HepG2 (cell line): Measurements from ENCODE around the gene DDX24. TPM values are rescaled to one million over a fixed set of nuclear protein-coding genes. Genes with fewer than 3 reads are reported as not detected.
A peak's percentile ranks its signal among the peaks of the same experiment; 100 is the strongest.

ENCODE experiments used
- AGO1 ChIP-seq: fragments of 200-400 bp; formaldehyde crosslinking; IDR thresholded peaks from 2 replicates; pipeline ENCODE4 v1.6.1; 2017; ENCODE audit warnings: mild to moderate bottlenecking, low read depth, low read length, moderate library complexity; ENCODE audit not compliant: poor library complexity, severe bottlenecking
- ARNT2 ChIP-seq: sonication (generic); formaldehyde crosslinking; IDR thresholded peaks from 2 replicates; pipeline ENCODE4 v1.8.0; 2022; ENCODE audit warnings: mild to moderate bottlenecking, low read depth, missing genetic modification reagents, moderate library complexity
- CREB1 ChIP-seq, 2 experiments: fragments of 450-650 bp in 1 of 2; IDR thresholded peaks; 2 replicates each; pipeline ENCODE4 v1.6.1; 2016 to 2017; ENCODE audit warnings: control low read depth in 1 of 2, mild to moderate bottlenecking in 1 of 2, missing compliant biosample characterization in 1 of 2, missing genetic modification characterization in 1 of 2
- MEIS2 ChIP-seq: sonication (generic); formaldehyde crosslinking; IDR thresholded peaks from 2 replicates; pipeline ENCODE4 v1.9.0; 2021; ENCODE audit warnings: mild to moderate bottlenecking, missing genetic modification reagents
- MTA3 ChIP-seq: sonication (generic); formaldehyde crosslinking; IDR thresholded peaks from 2 replicates; pipeline ENCODE4 v1.4.0; 2020; ENCODE audit warnings: missing genetic modification reagents
- MYPOP ChIP-seq: sonication (generic); formaldehyde crosslinking; IDR thresholded peaks from 2 replicates; pipeline ENCODE4 v1.8.1; 2023; ENCODE audit warnings: mild to moderate bottlenecking, moderate library complexity, missing genetic modification reagents
- NFE2L2 ChIP-seq: fragments of 150-350 bp; IDR thresholded peaks from 2 replicates; pipeline ENCODE4 v1.6.1; 2014; ENCODE audit warnings: low read length
- RAD21 ChIP-seq: fragments of 450-650 bp; formaldehyde crosslinking; IDR thresholded peaks from 2 replicates; pipeline ENCODE4 v1.5.0; 2020; ENCODE audit warnings: mild to moderate bottlenecking
- SALL1 ChIP-seq: sonication (generic); formaldehyde crosslinking; IDR thresholded peaks from 2 replicates; pipeline ENCODE4 v1.8.0; 2022; ENCODE audit warnings: mild to moderate bottlenecking, missing genetic modification reagents
- SP5 ChIP-seq: IDR thresholded peaks from 2 replicates; pipeline ENCODE4 v1.6.1; 2016; ENCODE audit warnings: low read depth, borderline replicate concordance
- TEAD3 ChIP-seq: optimal IDR thresholded peaks from 2 replicates; pipeline ENCODE3; 2016; ENCODE audit warnings: borderline replicate concordance
- XRCC5 ChIP-seq: fragments of 200-400 bp; formaldehyde crosslinking; optimal IDR thresholded peaks from 2 replicates; pipeline ENCODE3; 2017; ENCODE audit warnings: mild to moderate bottlenecking, low read length
- ZNF460 ChIP-seq: sonication (generic); formaldehyde crosslinking; IDR thresholded peaks from 2 replicates; pipeline ENCODE4 v1.5.1; 2020; ENCODE audit warnings: missing genetic modification reagents, mild to moderate bottlenecking, borderline replicate concordance
- ZNF850 ChIP-seq: sonication (generic); formaldehyde crosslinking; conservative IDR thresholded peaks from 2 replicates; pipeline ENCODE4 v1.9.0; 2021; ENCODE audit warnings: mild to moderate bottlenecking, missing genetic modification reagents
- polyA plus RNA-seq, 8 experiments: library from polyadenylated mRNA; depleted of rRNA in 3 of 8; stranded (reverse) in 7 of 8; unstranded in 1 of 8; fragments of >200 nt; fragmentation: Illumina TruSeq in 4 of 8; extraction: Trizol in 4 of 8; gene quantifications; 2 replicates each; pipeline versions ENCODE4 v1.2.1 to v1.2.3, GENCODE V29; 2011 to 2016; ENCODE audit warnings: low read depth in 4 of 8, missing spikeins in 1 of 8, mixed read lengths in 1 of 8; ENCODE audit not compliant: insufficient read depth in 1 of 8
- total RNA-seq, 5 experiments: library from RNA; depleted of rRNA; stranded (reverse); fragments of >200 nt; fragmentation: Illumina TruSeq; extraction: Trizol; gene quantifications; 2 replicates each; pipeline ENCODE4 v1.2.3, GENCODE V29; 2016; ENCODE audit warnings: low read depth in 1 of 5
- TF ChIP-seq, protein P1 (sequence below): sonication (generic); formaldehyde crosslinking; IDR thresholded peaks from 2 replicates; pipeline ENCODE4 v1.5.0; 2020; ENCODE audit warnings: mild to moderate bottlenecking, missing genetic modification reagents, moderate library complexity
- TF ChIP-seq, protein P2 (sequence below): sonication (generic); formaldehyde crosslinking; IDR thresholded peaks from 2 replicates; pipeline ENCODE4 v1.4.0; 2020; ENCODE audit warnings: missing genetic modification reagents
- TF ChIP-seq, protein P3 (sequence below): sonication (generic); formaldehyde crosslinking; IDR thresholded peaks from 2 replicates; pipeline ENCODE4 v1.5.1; 2020; ENCODE audit warnings: mild to moderate bottlenecking, moderate library complexity, missing genetic modification reagents
- TF ChIP-seq, protein P4 (sequence below): sonication (generic); formaldehyde crosslinking; IDR thresholded peaks from 2 replicates; pipeline ENCODE4 v1.4.0; 2020; ENCODE audit warnings: mild to moderate bottlenecking, low read depth, missing genetic modification reagents

DDX24 gene
- total and polyA plus RNA-seq, 2 of the 13 experiments (the other 11 are each of a cell fraction or from before 2014, with no cell fraction given), result 67.3 to 149 TPM

- 0 out of 2 replicates have a peak, but pooled peaks have one; percentile 19 for TF ChIP-seq MYPOP (CRISPR knock-in tag)
- TF ChIP-seq TEAD3 (CRISPR knock-in tag), result peak; percentile 72
- no peak for TF ChIP-seq ARNT2 (CRISPR knock-in tag)
- no peak for TF ChIP-seq ZNF850 (CRISPR knock-in tag)
- TF ChIP-seq XRCC5, result peak; percentile 83
- TF ChIP-seq, protein P1, sequence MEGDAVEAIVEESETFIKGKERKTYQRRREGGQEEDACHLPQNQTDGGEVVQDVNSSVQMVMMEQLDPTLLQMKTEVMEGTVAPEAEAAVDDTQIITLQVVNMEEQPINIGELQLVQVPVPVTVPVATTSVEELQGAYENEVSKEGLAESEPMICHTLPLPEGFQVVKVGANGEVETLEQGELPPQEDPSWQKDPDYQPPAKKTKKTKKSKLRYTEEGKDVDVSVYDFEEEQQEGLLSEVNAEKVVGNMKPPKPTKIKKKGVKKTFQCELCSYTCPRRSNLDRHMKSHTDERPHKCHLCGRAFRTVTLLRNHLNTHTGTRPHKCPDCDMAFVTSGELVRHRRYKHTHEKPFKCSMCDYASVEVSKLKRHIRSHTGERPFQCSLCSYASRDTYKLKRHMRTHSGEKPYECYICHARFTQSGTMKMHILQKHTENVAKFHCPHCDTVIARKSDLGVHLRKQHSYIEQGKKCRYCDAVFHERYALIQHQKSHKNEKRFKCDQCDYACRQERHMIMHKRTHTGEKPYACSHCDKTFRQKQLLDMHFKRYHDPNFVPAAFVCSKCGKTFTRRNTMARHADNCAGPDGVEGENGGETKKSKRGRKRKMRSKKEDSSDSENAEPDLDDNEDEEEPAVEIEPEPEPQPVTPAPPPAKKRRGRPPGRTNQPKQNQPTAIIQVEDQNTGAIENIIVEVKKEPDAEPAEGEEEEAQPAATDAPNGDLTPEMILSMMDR (CRISPR knock-in tag), result peak; percentile 91
- TF ChIP-seq, protein P2, sequence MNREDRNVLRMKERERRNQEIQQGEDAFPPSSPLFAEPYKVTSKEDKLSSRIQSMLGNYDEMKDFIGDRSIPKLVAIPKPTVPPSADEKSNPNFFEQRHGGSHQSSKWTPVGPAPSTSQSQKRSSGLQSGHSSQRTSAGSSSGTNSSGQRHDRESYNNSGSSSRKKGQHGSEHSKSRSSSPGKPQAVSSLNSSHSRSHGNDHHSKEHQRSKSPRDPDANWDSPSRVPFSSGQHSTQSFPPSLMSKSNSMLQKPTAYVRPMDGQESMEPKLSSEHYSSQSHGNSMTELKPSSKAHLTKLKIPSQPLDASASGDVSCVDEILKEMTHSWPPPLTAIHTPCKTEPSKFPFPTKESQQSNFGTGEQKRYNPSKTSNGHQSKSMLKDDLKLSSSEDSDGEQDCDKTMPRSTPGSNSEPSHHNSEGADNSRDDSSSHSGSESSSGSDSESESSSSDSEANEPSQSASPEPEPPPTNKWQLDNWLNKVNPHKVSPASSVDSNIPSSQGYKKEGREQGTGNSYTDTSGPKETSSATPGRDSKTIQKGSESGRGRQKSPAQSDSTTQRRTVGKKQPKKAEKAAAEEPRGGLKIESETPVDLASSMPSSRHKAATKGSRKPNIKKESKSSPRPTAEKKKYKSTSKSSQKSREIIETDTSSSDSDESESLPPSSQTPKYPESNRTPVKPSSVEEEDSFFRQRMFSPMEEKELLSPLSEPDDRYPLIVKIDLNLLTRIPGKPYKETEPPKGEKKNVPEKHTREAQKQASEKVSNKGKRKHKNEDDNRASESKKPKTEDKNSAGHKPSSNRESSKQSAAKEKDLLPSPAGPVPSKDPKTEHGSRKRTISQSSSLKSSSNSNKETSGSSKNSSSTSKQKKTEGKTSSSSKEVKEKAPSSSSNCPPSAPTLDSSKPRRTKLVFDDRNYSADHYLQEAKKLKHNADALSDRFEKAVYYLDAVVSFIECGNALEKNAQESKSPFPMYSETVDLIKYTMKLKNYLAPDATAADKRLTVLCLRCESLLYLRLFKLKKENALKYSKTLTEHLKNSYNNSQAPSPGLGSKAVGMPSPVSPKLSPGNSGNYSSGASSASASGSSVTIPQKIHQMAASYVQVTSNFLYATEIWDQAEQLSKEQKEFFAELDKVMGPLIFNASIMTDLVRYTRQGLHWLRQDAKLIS (CRISPR knock-in tag), result no peak
- TF ChIP-seq SP5 (CRISPR knock-in tag), result no peak
- TF ChIP-seq AGO1, result no peak
- no peak for TF ChIP-seq MEIS2 (CRISPR knock-in tag)
- TF ChIP-seq ZNF460, result no peak
- TF ChIP-seq MTA3 (CRISPR knock-in tag), result no peak
- peak; percentile 10; the same call in 1 of the 2 replicates for TF ChIP-seq SALL1 (CRISPR knock-in tag)
- TF ChIP-seq, protein P3, sequence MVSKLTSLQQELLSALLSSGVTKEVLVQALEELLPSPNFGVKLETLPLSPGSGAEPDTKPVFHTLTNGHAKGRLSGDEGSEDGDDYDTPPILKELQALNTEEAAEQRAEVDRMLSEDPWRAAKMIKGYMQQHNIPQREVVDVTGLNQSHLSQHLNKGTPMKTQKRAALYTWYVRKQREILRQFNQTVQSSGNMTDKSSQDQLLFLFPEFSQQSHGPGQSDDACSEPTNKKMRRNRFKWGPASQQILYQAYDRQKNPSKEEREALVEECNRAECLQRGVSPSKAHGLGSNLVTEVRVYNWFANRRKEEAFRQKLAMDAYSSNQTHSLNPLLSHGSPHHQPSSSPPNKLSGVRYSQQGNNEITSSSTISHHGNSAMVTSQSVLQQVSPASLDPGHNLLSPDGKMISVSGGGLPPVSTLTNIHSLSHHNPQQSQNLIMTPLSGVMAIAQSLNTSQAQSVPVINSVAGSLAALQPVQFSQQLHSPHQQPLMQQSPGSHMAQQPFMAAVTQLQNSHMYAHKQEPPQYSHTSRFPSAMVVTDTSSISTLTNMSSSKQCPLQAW, result peak; percentile 36; the same call in 1 of the 2 replicates
- TF ChIP-seq, protein P4, sequence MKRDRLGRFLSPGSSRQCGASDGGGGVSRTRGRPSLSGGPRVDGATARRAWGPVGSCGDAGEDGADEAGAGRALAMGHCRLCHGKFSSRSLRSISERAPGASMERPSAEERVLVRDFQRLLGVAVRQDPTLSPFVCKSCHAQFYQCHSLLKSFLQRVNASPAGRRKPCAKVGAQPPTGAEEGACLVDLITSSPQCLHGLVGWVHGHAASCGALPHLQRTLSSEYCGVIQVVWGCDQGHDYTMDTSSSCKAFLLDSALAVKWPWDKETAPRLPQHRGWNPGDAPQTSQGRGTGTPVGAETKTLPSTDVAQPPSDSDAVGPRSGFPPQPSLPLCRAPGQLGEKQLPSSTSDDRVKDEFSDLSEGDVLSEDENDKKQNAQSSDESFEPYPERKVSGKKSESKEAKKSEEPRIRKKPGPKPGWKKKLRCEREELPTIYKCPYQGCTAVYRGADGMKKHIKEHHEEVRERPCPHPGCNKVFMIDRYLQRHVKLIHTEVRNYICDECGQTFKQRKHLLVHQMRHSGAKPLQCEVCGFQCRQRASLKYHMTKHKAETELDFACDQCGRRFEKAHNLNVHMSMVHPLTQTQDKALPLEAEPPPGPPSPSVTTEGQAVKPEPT, result no peak
- TF ChIP-seq RAD21 (CRISPR knock-in tag), result peak; percentile 77
- TF ChIP-seq CREB1 (IDR thresholded peaks at IDR 0.05), result no peak
- no peak for TF ChIP-seq CREB1 (CRISPR knock-in tag; IDR thresholded peaks at IDR 0.05)
- TF ChIP-seq NFE2L2, result no peak
Observed at GRCh38 chr14:94036313-94037167, 44.5 kb downstream of the DDX24 start (continued).
